ENCODE results near the gene PDGFB.

The PDGFB gene

GRCh38 chr22:39239561-39240423 is 5.0 kb downstream of the PDGFB start:
- DNase-seq (ENCODE audit: low read depth) = no peak

GRCh38 chr22:39238966-39239505 is 5.7 kb downstream of the PDGFB start:
- no peak for DNase-seq (ENCODE audit: low read depth)

GRCh38 chr22:39238561-39238960 is 6.2 kb downstream of the PDGFB start:
- no peak for DNase-seq (ENCODE audit: low read depth)

- no peak for DNase-seq (ENCODE audit: low read depth)
These were observed 6.7 kb downstream of the PDGFB start for GRCh38 chr22:39238101-39238466.

GRCh38 chr22:39237318-39238100 is 7.3 kb downstream of the PDGFB start:
- DNase-seq (ENCODE audit: low read depth) = no peak

- DNase-seq (ENCODE audit: low read depth) = no peak
These were observed 8.2 kb downstream of the PDGFB start for GRCh38 chr22:39236321-39237317.

GRCh38 chr22:39234867-39235687 is 9.7 kb downstream of the PDGFB start:
- DNase-seq (ENCODE audit: low read depth) = no peak

GRCh38 chr22:39234472-39234787 is 10.4 kb downstream of the PDGFB start:
- DNase-seq (ENCODE audit: low read depth) = no peak

- DNase-seq (ENCODE audit: low read depth) = no peak
These were observed 10.9 kb downstream of the PDGFB start for GRCh38 chr22:39233710-39234471.

- no peak for DNase-seq (ENCODE audit: low read depth)
These were observed 11.7 kb downstream of the PDGFB start for GRCh38 chr22:39232806-39233709.

- no peak for DNase-seq (ENCODE audit: low read depth)
These were observed 12.5 kb downstream of the PDGFB start for GRCh38 chr22:39232246-39232645.

GRCh38 chr22:39231197-39231950 is 13.4 kb downstream of the PDGFB start:
- DNase-seq (ENCODE audit: low read depth) = no peak

GRCh38 chr22:39230261-39231196 is 14.3 kb downstream of the PDGFB start:
- no peak for DNase-seq (ENCODE audit: low read depth)

GRCh38 chr22:39229688-39230260 is 15.0 kb downstream of the PDGFB start:
- DNase-seq (ENCODE audit: low read depth) = no peak

GRCh38 chr22:39229075-39229474 is 15.7 kb downstream of the PDGFB start:
- DNase-seq (ENCODE audit: low read depth) = no peak

- no peak for DNase-seq (ENCODE audit: low read depth)
These were observed 17.1 kb downstream of the PDGFB start for GRCh38 chr22:39227542-39228272.

Measured in activated T-helper 1 cell treated with Interleukin-2 at 50 U/mL for 16 hours (primary cell).